GM12875 (cell line): ENCODE results near the gene TNKS1BP1.

Source experiments
- H3K4me3 ChIP-seq: one replicate; pipeline ENCODE4 v1.5.1; 2011; ENCODE audit warnings: low read depth, low read length, control low read depth
- CTCF ChIP-seq: IDR thresholded peaks from 2 replicates; pipeline ENCODE4 v1.5.1; 2011; ENCODE audit warnings: low read depth, mild to moderate bottlenecking, control low read depth, inconsistent platforms, low read length, moderate library complexity, borderline replicate concordance; ENCODE audit not compliant: insufficient read depth

Gene TNKS1BP1

GRCh38 chr11:57276169-57276970 lies 48.4 kb downstream of the TNKS1BP1 start:
- no peak overlapping the region for H3K4me3 ChIP-seq
- TF ChIP-seq CTCF = no peak

- TF ChIP-seq CTCF = no peak
- no peak overlapping the region for H3K4me3 ChIP-seq
Observed at GRCh38 chr11:57275582-57275981, 49.2 kb downstream of the TNKS1BP1 start.

GRCh38 chr11:57274904-57275498 lies 49.8 kb downstream of the TNKS1BP1 start:
- TF ChIP-seq CTCF = no peak
- H3K4me3 ChIP-seq = no peak overlapping the region

GRCh38 chr11:57273448-57274058 lies 51.2 kb downstream of the TNKS1BP1 start:
- no peak overlapping the region for H3K4me3 ChIP-seq
- no peak for TF ChIP-seq CTCF

GRCh38 chr11:57269571-57270021 lies 55.2 kb downstream of the TNKS1BP1 start:
- no peak for TF ChIP-seq CTCF
- H3K4me3 ChIP-seq = no peak overlapping the region

GRCh38 chr11:57266157-57266556 lies 58.6 kb downstream of the TNKS1BP1 start:
- no peak for TF ChIP-seq CTCF
- no peak overlapping the region for H3K4me3 ChIP-seq
